NCI-H510A (cell line): ENCODE results near the gene SPOCK1.

Source experiments
- DNase-seq: peaks from one replicate; lab custom pipeline; 2025; lab: John Stamatoyannopoulos, UW

SPOCK1 gene

GRCh38 chr5:137101544-137101943, 397.6 kb downstream of the SPOCK1 start:
- DNase-seq: no peak

GRCh38 chr5:137099651-137100050, 399.5 kb downstream of the SPOCK1 start:
- DNase-seq: no peak

- DNase-seq: no peak
These were observed 400.5 kb downstream of the SPOCK1 start for GRCh38 chr5:137098663-137099062.

GRCh38 chr5:137098238-137098637, 400.9 kb downstream of the SPOCK1 start:
- DNase-seq: no peak

- no peak for DNase-seq
These were observed 401.9 kb downstream of the SPOCK1 start for GRCh38 chr5:137097203-137097602.

GRCh38 chr5:137096149-137097103, 402.7 kb downstream of the SPOCK1 start:
- DNase-seq: no peak

GRCh38 chr5:137095597-137095996, 403.5 kb downstream of the SPOCK1 start:
- no peak for DNase-seq

- no peak for DNase-seq
These were observed 406.3 kb downstream of the SPOCK1 start for GRCh38 chr5:137092831-137093230.

GRCh38 chr5:137091472-137091871, 407.7 kb downstream of the SPOCK1 start:
- no peak for DNase-seq

- DNase-seq: no peak
These were observed 408.4 kb downstream of the SPOCK1 start for GRCh38 chr5:137090721-137091120.

- DNase-seq: no peak
These were observed 409.0 kb downstream of the SPOCK1 start for GRCh38 chr5:137090151-137090550.

GRCh38 chr5:137088175-137088574, 411.0 kb downstream of the SPOCK1 start:
- no peak for DNase-seq

GRCh38 chr5:137086342-137086741, 412.8 kb downstream of the SPOCK1 start:
- no peak for DNase-seq

GRCh38 chr5:137085206-137085605, 413.9 kb downstream of the SPOCK1 start:
- no peak for DNase-seq

- DNase-seq: no peak
These were observed 415.1 kb downstream of the SPOCK1 start for GRCh38 chr5:137084016-137084415.

GRCh38 chr5:137082951-137083350, 416.2 kb downstream of the SPOCK1 start:
- DNase-seq: no peak

- peak; percentile 72 for DNase-seq
These were observed 420.9 kb downstream of the SPOCK1 start for GRCh38 chr5:137078171-137078665.

GRCh38 chr5:137075163-137075970, 423.8 kb downstream of the SPOCK1 start:
- DNase-seq: peak; percentile 59

GRCh38 chr5:137073189-137073588, 425.9 kb downstream of the SPOCK1 start:
- no peak for DNase-seq

GRCh38 chr5:137072361-137073115, 426.6 kb downstream of the SPOCK1 start:
- DNase-seq: no peak

GRCh38 chr5:137071931-137072330, 427.2 kb downstream of the SPOCK1 start:
- no peak for DNase-seq

GRCh38 chr5:137071526-137071925, 427.6 kb downstream of the SPOCK1 start:
- DNase-seq: no peak
